Loucy (cell line): ENCODE measurements around the gene TSACC.

Experiments
- H2AFZ ChIP-seq: fragments of 200-600 bp; sonication (generic); 2 replicates; pipeline ENCODE4 v1.6.0; 2016; ENCODE audit warnings: antibody characterized with exemption, mild to moderate bottlenecking, low read length, moderate library complexity
- H3F3A ChIP-seq: fragments of 200-600 bp; 2 replicates; pipeline ENCODE4 v1.6.0; 2016; ENCODE audit warnings: antibody characterized with exemption, low read depth, mild to moderate bottlenecking
- H3K27me3 ChIP-seq: fragments of 200-600 bp; sonication (generic); 2 replicates; pipeline ENCODE4 v1.6.1; 2014; ENCODE audit warnings: low read length, mild to moderate bottlenecking; ENCODE audit not compliant: insufficient read depth, poor library complexity, severe bottlenecking
- H3K36me3 ChIP-seq: fragments of 200-600 bp; sonication (generic); 2 replicates; pipeline ENCODE4 v1.6.1; 2016; ENCODE audit warnings: low read length; ENCODE audit not compliant: insufficient read depth
- H3K4me1 ChIP-seq: fragments of 200-600 bp; sonication (generic); 2 replicates; pipeline ENCODE4 v1.5.1; 2014; ENCODE audit warnings: low read length, mild to moderate bottlenecking; ENCODE audit not compliant: insufficient read depth, poor library complexity, severe bottlenecking
- H3K4me2 ChIP-seq: fragments of 200-600 bp; sonication (generic); 2 replicates; pipeline ENCODE4 v1.6.0; 2014; ENCODE audit warnings: antibody characterized with exemption, low read length, low read depth, mild to moderate bottlenecking; ENCODE audit not compliant: poor library complexity, severe bottlenecking
- H3K4me3 ChIP-seq: fragments of 200-600 bp; sonication (generic); 2 replicates; pipeline ENCODE4 v1.5.1; 2014; ENCODE audit warnings: low read length, mild to moderate bottlenecking, mixed read lengths; ENCODE audit not compliant: poor library complexity, severe bottlenecking
- H3K79me2 ChIP-seq: fragments of 200-600 bp; sonication (generic); 2 replicates; pipeline ENCODE4 v1.6.1; 2014; ENCODE audit warnings: low read length; ENCODE audit not compliant: insufficient read depth
- H3K9ac ChIP-seq: fragments of 200-600 bp; sonication (generic); 2 replicates; pipeline ENCODE4 v1.6.0; 2014; ENCODE audit warnings: mild to moderate bottlenecking, low read depth, low read length, moderate library complexity; ENCODE audit not compliant: poor library complexity, severe bottlenecking
- H3K9me2 ChIP-seq: fragments of 200-600 bp; sonication (generic); replicated peaks from 2 replicates; pipeline ENCODE4 v1.6.1; 2016; ENCODE audit warnings: low read depth, low read length, mixed read lengths
- H3K9me3 ChIP-seq: fragments of 200-600 bp; sonication (generic); 2 replicates; pipeline ENCODE4 v1.6.1; 2014; ENCODE audit warnings: mild to moderate bottlenecking, antibody characterized with exemption, low read length, low read depth; ENCODE audit not compliant: insufficient read depth
- H4K20me1 ChIP-seq: fragments of 200-600 bp; sonication (generic); 2 replicates; pipeline ENCODE4 v1.6.0; 2014; ENCODE audit warnings: antibody characterized with exemption, low read length, mild to moderate bottlenecking; ENCODE audit not compliant: insufficient read depth, poor library complexity, severe bottlenecking
- CTCF ChIP-seq: fragments of 200-600 bp; sonication (generic); conservative IDR thresholded peaks from 2 replicates; pipeline ENCODE4 v1.5.1; 2014; ENCODE audit warnings: mild to moderate bottlenecking, antibody characterized with exemption, low read length
- EZH2phosphoT487 ChIP-seq: fragments of 200-600 bp; IDR thresholded peaks from 2 replicates; pipeline ENCODE4 v1.6.1; 2018; ENCODE audit warnings: antibody characterized with exemption, mild to moderate bottlenecking, moderate library complexity, borderline replicate concordance

TSACC gene

GRCh38 chr1:156394835-156395461 lies 56.6 kb downstream of the TSACC start:
- Histone ChIP-seq H3K4me3 (no peak overlapping the region), H3K9me3 (no peaks in the 10 kb centered on the region), H3K79me2 (no peaks in the 10 kb centered on the region), H3K4me2 (no peak overlapping the region), H3K9me2 (no peaks in the 10 kb centered on the region), H3K9ac (no peak overlapping the region), H3K27me3 (no peaks in the 10 kb centered on the region), H2AFZ (no peak overlapping the region), H4K20me1 (no peaks in the 10 kb centered on the region), H3F3A (no peaks in the 10 kb centered on the region), H3K36me3 (no peaks in the 10 kb centered on the region), H3K4me1 (no peaks in the 10 kb centered on the region)
- TF ChIP-seq EZH2phosphoT487 (no peak), CTCF (no peak)
